IPS DF 19.7 (cell line): ENCODE measurements around the gene HBA1.
"Not testable (repeated sequence)": the region's sequence is repeated elsewhere in the genome, so short reads cannot be mapped to it uniquely, and the experiment has no call there.

Experiments used
- DNase-seq: peaks from one replicate; pipeline ENCODE4 v3.0.0-alpha.2; 2013; ENCODE audit warnings: low read depth, low spot score

Gene HBA1

GRCh38 chr16:175011-175949 is 1.2 kb upstream of the HBA1 start:
- no peak for DNase-seq

GRCh38 chr16:176006-176405 is 474 bp upstream of the HBA1 start:
- DNase-seq: not testable (repeated sequence)

- no peak for DNase-seq
Observed at GRCh38 chr16:177394-177822, 928 bp downstream of the HBA1 start.

- DNase-seq: no peak
Observed at GRCh38 chr16:177981-178667, 1.6 kb downstream of the HBA1 start.

- DNase-seq: no peak
Observed at GRCh38 chr16:178668-179015, 2.2 kb downstream of the HBA1 start.

DNA sequence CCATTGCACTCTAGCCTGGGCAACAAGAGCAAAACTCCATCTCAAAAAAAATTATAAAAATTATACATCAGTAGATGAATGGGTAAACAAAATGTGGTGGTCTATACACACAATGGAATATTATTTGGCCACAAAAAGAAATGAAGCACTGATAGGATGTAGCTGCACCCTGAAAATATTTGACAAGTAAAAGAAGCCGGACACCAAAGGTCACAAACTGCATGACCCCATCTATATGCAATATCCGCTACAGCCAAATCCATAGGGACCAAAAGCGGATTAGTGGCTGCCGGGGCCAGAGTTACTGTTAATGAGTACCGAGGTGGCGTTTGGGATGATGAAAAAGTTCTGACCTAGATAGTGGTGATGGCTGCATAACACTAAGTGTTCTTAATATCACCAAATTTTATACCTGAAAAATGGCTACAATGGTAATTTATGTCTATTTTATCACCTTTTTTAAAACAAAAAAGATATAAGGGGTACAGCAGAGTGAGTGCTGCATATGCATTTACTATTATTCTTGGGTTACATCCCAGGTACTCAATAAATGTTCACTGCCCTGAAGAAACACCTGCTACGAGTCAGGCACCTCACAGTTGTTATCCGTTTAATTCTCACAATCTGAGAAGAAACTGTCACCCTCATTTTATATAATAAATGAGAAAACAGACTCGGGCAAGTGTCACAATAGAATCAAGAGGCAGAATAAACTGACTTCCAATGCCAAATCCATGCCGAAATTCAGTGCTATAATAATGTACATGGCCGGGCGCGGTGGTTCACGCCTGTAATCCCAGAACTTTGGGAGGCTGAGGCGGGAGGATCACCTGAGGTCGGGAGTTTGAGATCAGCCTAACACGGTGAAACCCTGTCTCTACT is 3.0 kb downstream of the HBA1 start:
- DNase-seq: no peak

DNA sequence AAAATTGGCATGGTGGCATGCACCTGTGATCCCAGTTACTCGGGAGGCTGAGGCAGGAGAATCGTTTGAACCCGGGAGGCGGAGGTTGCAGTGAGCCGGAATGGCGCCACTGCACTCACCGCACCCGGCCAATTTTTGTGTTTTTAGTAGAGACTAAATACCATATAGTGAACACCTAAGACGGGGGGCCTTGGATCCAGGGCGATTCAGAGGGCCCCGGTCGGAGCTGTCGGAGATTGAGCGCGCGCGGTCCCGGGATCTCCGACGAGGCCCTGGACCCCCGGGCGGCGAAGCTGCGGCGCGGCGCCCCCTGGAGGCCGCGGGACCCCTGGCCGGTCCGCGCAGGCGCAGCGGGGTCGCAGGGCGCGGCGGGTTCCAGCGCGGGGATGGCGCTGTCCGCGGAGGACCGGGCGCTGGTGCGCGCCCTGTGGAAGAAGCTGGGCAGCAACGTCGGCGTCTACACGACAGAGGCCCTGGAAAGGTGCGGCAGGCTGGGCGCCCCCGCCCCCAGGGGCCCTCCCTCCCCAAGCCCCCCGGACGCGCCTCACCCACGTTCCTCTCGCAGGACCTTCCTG is 3.7 kb downstream of the HBA1 start, which contains the start of gene HBQ1:
Gene HBQ1, plus strand, starts transcription at position 359 of the 575 bp plus-strand sequence. Its CDS starts 28 bp downstream, at position 387.
- DNase-seq: no peak

DNA sequence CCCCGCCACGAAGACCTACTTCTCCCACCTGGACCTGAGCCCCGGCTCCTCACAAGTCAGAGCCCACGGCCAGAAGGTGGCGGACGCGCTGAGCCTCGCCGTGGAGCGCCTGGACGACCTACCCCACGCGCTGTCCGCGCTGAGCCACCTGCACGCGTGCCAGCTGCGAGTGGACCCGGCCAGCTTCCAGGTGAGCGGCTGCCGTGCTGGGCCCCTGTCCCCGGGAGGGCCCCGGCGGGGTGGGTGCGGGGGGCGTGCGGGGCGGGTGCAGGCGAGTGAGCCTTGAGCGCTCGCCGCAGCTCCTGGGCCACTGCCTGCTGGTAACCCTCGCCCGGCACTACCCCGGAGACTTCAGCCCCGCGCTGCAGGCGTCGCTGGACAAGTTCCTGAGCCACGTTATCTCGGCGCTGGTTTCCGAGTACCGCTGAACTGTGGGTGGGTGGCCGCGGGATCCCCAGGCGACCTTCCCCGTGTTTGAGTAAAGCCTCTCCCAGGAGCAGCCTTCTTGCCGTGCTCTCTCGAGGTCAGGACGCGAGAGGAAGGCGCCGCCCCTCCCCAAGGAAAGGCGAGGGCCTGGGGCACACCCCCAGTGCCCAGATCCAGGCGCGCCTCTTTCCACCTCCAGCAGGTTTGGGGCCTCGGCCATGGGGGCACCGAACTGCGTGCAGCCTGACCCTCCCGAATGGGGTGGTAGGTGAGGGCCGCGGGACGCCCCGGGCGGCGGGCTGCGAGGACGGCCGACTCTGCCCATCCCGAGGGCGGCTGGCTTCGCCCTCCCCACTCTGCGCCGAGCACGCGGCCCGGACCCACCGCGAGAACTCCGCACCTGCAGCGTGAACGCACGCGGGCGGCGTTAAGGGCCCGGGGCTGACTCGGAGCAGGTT is 4.4 kb downstream of the HBA1 start:
- no peak for DNase-seq

DNA sequence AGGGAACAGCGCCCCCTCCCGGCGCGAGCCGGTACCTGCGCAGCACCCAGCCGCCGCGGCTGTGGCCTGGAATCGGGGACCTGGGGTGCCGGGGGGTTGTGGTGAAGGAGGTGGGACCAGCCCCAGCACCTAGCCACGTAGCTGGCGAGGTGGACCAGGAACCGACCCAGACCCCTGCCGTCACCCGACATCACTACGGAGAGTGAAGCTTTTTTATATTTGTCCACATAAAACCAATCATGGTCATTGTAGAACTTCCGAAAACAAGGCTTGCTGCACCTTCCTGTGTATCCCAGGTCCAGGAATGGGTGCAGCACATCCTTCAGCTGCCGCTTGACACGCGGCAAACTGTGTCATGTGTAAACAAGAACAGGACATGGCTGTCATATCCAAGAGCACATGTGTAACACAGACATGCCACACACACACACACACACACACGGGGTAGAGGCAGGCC is 5.1 kb downstream of the HBA1 start:
- no peak for DNase-seq

DNA sequence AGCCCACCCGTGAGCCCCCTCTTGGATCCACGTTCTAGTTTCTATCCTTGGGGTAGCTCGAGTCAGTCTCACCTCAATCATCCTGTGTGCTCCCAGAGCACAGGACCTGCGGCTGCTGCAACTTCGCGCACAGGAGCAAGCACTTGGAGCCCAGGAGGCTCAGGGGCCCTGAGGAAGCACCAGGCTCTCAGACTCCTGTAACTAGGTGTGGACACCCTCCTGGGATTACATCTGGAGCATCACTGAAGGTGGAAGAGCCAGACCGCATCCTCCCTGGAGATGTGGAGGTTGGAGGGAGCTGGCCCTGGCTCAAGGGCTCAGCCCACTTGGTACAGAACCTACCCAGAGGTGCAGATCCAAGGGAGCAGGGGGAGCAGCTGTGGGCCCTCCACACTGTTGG is 6.5 kb downstream of the HBA1 start:
- no peak for DNase-seq

GRCh38 chr16:185213-185612 is 8.7 kb downstream of the HBA1 start:
- DNase-seq: no peak

DNA sequence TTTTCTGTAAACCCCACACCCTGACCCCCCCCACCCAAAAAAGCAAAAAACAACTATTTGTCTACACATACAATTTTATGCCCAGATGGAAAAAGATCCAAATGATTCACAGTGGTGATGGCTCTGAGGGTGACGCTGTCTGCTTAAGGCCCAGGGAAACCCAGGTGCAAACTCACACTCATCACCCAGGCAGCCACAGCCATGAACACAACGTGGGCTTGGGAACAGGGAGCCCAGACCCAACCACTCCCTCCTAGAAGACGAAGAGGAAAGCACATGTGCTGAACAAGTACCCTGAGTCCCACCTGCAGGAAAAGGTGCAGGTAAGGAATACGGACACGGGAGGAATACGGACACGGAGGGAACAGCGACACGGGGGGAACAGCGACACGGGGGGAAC is 9.2 kb downstream of the HBA1 start:
- DNase-seq: no peak

DNA sequence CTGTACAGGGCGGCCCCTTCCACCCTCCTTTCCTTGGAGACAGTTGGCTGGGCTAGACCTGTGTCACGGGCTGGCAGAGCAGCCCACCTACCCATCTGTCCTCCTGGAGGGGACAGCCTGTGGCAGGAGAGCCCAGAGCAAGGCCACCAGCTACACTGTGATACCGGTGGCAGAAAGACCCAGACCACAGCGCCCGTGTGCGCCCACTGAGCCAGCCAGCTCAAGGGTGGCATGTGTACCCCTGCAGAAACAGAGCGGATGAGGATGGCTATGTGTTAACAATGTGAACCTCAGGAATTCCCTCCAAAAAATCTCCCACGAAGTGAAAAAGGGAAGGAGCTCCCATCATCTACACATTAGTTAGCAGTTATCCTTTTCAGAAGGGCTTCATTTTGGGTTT is 10.8 kb downstream of the HBA1 start:
- no peak for DNase-seq

DNA sequence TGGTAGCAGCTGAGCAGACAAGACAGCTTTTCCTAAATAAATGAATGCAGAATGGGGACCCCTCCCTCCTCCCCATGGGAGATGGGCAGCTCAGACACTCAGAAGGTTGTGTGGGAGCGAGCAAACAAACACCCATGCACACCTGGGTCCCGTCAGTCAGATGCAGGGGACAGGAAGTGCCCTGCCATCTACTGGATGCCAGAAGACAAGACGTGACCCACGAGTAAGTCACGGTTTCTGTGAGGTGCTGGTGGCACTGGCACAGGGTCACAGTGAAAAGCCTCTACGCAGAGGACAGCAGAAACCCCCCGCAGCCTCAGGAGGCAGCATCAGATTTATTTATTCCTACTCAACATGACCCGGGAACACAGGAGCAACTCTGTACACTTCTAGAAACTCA is 12.2 kb downstream of the HBA1 start:
- no peak for DNase-seq

DNA sequence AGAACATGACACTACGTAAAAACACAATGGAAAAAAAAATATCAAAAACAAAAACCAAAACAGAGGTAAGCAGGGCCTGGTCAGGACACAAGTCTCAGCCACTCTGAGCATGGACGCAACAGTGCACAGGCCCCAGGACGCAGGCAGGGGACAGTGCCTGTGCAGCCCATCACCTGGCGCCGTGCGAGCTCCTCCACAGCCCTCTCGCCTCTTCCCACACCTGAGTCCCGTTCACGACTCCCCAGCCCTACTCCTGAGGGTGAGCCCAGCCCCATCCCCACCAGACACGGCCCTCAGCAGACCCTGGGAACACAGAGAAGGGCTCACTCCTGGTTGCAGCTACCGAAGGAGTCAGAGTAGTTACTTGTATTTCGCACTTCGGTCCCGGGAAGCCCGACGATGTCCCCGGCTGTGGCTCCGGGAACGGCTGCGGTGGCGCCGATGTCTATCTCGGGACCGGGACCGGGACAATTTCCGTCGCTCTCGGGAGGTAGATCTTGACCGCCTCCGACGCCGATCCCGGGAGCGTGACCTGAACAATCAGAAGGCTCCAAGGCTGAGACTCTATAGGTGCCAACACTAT is 13.2 kb downstream of the HBA1 start:
- no peak for DNase-seq

DNA sequence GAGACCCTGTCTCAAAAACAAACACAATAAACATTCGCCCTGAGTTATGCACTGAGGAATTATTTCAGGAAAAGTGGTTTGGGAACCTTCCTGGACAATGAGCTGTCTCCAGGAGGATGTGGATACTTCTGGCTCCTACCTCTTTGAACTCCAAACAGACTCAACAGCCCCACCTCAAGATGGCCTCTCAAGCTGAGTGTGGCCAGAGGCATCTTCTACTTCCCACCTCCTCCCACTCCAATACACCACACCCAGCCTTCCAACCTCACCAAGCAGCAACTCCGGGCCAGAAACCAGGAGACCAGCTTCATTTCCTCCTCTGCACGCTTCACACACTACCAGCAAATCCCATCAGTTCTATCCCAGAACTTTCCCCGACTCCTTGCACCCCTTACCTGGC is 15.4 kb downstream of the HBA1 start:
- no peak for DNase-seq

GRCh38 chr16:192686-193085 is 16.2 kb downstream of the HBA1 start:
- DNase-seq: no peak

DNA sequence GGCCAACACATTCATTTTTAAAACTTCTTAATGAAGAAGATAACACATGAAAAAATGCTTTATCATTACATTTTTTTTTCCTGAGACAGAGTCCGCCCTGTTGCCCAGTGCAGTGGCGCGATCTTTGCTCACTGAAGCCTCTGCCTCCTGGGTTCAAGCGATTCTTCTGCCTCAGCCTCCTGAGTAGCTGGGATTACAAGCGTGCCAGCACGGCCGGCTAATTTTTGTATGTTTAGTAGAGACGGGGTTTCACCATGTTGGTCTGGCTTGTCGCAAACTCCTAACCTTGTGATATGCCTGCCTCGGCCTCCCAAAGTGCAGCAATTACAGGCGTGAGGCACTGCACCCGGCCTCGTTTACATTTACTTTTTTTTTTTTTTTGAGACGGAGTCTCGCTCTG is 17.0 kb downstream of the HBA1 start:
- DNase-seq: no peak

GRCh38 chr16:194516-194915 is 18.0 kb downstream of the HBA1 start:
- DNase-seq: no peak

- DNase-seq: no peak
Observed at GRCh38 chr16:200388-200787, 23.9 kb downstream of the HBA1 start.
